Heart left ventricle (tissue), 13 donors: ENCODE measurements around the gene THSD7B.

ENCODE experiments used
- POLR2A ChIP-seq, 2 donors: fragments of 450-650 bp; IDR thresholded peaks; one replicate each; pipeline ENCODE4 v1.6.1; 2017; ENCODE audit warnings: antibody characterized with exemption in 2 of 2, mild to moderate bottlenecking in 2 of 2, moderate library complexity in 2 of 2
- TF ChIP-seq, protein P1 (sequence below), 12 donors: fragments of 200-600 bp; sonication (generic) in 4 of 12; IDR thresholded peaks; one replicate each; pipeline versions ENCODE4 v1.5.0 to v1.8.0; 2018 to 2022; ENCODE audit warnings: antibody characterized with exemption in 12 of 12, mild to moderate bottlenecking in 5 of 12
- donor health status: ischemic (EF 13 %, LVEDD 7.1; RV severe dilation, severe dysfunction).
- donor health status: DM: no; HTN: yes; CAD: no.
- donor health status: DM: no; HTN: no; CAD: no.
- donor health status: ischemic (EF 25% LVEDD 6.9; RV normal size, moderate dysfunction).
- donor health status: ischemic (EF 25% LVEDD 5.7; RV mildly dilated, moderate dysfunction).
- donor health status: ischemic (EF 35%, LVEDD 5.7; RV mildly dilated, moderate dysfunction).
- donor health status: nonischemic (EF 11% LVEDD 7.7; RV severe dilation, severe dysfunction).
- donor health status: DM: yes; HTN: yes; CAD: no.
- donor health status: PGD.
- donor health status: ischemic (EF 29% LVEDD 5.4; RV normal size, mild dysfunction).
- donor health status: nonischemic (EF 23%, LVEDD 6.1; RV moderate dilation, normal function).

DNA sequence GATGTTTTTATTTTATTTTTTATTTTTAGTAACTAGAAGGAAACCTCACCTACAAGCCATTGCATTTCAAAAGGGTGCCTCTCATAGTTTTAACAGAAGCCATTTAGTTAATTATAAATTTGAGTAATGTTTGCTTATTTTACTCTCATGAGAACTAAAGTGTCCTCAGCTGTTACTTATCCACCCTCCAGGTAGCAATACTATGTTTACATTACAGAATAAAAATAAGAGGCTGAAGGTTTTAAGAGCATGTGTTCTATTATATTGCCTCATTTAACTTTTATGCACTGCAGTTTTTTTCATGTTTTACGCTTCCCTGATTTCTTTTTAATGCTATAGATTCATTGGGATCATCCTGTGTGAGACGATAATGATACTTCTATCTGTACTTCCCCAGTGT, 235.5 kb downstream of the THSD7B start:
- no peak for TF ChIP-seq POLR2A (IDR thresholded peaks at IDR 0.05)
- TF ChIP-seq, protein P1, sequence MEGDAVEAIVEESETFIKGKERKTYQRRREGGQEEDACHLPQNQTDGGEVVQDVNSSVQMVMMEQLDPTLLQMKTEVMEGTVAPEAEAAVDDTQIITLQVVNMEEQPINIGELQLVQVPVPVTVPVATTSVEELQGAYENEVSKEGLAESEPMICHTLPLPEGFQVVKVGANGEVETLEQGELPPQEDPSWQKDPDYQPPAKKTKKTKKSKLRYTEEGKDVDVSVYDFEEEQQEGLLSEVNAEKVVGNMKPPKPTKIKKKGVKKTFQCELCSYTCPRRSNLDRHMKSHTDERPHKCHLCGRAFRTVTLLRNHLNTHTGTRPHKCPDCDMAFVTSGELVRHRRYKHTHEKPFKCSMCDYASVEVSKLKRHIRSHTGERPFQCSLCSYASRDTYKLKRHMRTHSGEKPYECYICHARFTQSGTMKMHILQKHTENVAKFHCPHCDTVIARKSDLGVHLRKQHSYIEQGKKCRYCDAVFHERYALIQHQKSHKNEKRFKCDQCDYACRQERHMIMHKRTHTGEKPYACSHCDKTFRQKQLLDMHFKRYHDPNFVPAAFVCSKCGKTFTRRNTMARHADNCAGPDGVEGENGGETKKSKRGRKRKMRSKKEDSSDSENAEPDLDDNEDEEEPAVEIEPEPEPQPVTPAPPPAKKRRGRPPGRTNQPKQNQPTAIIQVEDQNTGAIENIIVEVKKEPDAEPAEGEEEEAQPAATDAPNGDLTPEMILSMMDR (IDR thresholded peaks at IDR 0.05): no peak
